ENCODE data around the gene HENMT1.

DNA sequence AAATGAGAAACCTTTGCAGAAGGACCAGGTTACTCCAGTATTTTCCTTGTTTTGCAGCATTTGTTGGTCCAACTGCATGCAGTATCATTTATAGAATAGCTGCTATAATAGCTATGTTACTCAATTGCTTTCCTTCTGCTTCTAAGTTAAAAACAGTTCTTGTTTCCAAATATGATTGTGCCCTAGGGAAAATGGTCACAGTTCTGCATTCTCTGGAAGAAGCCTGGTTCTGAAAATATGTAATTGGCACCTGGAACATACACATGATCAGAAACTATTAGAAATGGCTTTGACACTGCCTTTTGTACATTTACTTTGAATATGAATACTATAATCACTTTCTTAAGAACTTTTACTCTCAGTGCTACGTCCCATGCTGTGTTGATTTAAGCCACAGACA lies 33.6 kb downstream of the HENMT1 start:
- TF ChIP-seq SIN3A (IDR thresholded peaks at IDR 0.05; ENCODE audit: low read depth) (no peak), POLR2AphosphoS5 (IDR thresholded peaks at IDR 0.05; ENCODE audit: low read depth, low read length) (no peak), JUND (IDR thresholded peaks at IDR 0.05) (no peak), POLR2A (IDR thresholded peaks at IDR 0.05; ENCODE audit: borderline replicate concordance, extremely low read depth, insufficient read depth, insufficient read length) (no peak)
- TF ChIP-seq, protein P1, sequence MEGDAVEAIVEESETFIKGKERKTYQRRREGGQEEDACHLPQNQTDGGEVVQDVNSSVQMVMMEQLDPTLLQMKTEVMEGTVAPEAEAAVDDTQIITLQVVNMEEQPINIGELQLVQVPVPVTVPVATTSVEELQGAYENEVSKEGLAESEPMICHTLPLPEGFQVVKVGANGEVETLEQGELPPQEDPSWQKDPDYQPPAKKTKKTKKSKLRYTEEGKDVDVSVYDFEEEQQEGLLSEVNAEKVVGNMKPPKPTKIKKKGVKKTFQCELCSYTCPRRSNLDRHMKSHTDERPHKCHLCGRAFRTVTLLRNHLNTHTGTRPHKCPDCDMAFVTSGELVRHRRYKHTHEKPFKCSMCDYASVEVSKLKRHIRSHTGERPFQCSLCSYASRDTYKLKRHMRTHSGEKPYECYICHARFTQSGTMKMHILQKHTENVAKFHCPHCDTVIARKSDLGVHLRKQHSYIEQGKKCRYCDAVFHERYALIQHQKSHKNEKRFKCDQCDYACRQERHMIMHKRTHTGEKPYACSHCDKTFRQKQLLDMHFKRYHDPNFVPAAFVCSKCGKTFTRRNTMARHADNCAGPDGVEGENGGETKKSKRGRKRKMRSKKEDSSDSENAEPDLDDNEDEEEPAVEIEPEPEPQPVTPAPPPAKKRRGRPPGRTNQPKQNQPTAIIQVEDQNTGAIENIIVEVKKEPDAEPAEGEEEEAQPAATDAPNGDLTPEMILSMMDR (IDR thresholded peaks at IDR 0.05 in 2 of 3, conservative IDR thresholded peaks at IDR 0.05 in 1 of 3; ENCODE audit: borderline replicate concordance in 1 of 3, insufficient read depth in 1 of 3, low read depth in 2 of 3, low read length in 2 of 3): no peak
